GM08714 (cell line): ENCODE results near the gene PTCHD4.

ENCODE experiments used
- H3K4me3 ChIP-seq: fragments of 200-500 bp; sonication (Bioruptor generic); 2 replicates; pipeline ENCODE4 v1.5.1; 2014; ENCODE audit warnings: mild to moderate bottlenecking, low read length, inconsistent platforms
- ZNF274 ChIP-seq: IDR thresholded peaks from 2 replicates; pipeline ENCODE4 v1.6.1; 2012; ENCODE audit warnings: mild to moderate bottlenecking, low read depth, low read length

PTCHD4 gene

DNA sequence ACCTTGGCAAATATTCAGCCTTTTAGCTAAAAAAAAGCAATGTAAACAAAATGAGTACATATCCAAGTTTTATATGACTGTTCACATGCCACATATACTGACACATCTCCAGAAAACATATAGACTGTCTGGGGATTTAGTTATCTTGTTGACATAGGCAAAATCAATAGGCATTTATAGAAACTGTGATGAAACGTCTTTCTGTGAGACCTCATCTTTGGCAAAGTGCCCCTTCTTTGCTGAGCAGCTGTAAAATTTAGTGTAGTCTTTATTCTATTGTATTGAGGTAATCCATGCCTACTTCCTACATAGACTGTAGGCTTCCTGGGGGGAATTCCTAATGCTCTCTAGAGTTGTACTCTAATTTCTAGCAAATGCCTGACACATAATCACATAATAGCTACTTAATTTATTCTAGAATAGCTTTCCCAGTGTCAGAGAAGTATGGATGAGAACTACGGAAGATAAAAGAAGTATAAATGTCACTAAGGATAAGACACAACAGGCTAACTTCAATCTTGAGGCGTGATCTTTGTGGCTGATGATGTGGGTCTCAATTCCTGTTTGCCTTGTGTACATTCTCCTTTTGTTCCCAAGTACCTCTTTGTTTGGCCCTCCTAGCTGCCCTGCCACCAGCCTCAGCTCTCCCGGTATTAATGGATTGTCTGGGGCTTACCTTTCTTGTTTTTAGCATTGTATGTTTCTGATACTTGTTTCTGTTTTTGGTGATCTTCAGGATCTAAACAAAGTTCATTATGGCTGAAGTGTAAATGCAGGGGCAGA is 30.6 kb downstream of the PTCHD4 start:
- no peak for TF ChIP-seq ZNF274

DNA sequence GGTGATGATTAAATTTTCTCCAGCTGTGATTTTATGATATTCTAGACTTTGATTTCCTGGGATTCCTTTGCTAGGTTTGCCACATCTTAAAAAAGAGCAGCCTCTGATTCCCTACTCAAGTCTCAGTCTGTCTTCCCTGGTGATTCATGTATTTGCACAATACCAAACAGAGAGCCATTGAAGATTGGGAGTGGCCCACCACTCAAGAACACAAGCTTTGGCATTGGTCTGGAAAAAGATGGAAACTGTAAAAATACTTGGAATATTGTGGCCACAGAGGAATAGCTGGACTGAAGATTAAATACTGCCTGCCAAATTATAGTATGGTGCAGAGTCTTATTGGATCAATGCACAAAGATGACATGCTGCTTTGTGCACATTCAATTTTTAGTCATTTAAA is 32.9 kb downstream of the PTCHD4 start:
- no peak for TF ChIP-seq ZNF274
- H3K4me3 ChIP-seq, result no peak overlapping the region

More for the DNA sequence above, 30.6 kb downstream of the PTCHD4 start:
- H3K4me3 ChIP-seq, result no peak overlapping the region

DNA sequence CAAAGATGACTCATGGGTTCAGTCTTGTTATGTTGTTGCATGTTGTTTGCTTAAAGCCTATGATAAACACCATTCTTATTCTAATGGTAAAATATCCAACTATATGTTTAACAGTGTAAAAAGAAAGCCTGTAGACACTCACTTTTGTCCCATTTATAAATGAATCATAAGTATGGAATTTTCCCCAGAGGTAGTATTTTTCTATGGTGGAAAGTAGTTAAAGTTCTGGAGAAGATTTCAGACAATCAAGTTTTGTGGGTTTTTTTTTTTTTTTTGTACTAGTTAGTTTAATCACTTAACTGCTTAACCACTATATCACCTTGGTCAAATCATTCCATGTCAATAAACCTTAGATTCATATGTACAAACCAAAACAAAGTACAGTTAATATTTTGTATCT is 35.8 kb downstream of the PTCHD4 start:
- H3K4me3 ChIP-seq, result no peak overlapping the region
- no peak for TF ChIP-seq ZNF274

DNA sequence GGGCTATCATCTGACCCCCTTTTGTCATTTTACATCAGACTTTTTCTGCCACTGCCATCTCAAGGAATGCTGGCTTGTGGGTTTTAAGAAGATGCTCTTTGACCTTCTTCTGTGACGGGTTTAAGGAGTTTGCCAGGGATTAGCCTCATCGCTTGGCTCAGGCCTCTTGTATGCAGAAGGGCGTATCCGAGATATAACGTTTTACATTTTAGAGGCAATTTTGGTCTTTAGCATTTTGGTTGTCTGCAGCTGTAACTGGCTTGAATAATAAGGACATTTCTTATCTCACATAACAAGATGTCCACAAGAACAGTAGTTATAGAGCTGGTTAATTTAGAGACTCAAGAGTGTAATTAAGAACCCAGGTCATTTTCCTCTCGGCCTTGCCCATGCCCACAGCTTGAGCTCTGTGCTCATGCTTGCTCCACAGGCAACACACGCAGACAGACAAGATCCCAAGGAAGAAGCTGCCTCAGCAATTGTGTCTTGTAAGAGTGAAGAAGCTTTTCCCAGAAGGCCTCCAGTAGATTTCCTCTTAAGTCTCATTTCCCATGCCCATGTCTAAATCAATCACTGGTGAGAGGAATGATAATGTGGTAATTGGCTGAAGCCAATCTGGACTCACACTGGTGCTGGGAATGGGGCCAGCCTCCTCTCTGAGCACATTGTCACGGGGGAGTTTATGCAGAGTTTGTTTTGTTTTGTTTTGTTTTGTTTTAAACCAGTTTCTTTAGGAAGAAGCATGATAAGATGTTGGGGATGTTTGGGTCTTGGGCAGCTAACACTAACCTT is 36.8 kb downstream of the PTCHD4 start:
- no peak overlapping the region for H3K4me3 ChIP-seq
- TF ChIP-seq ZNF274, result no peak

DNA sequence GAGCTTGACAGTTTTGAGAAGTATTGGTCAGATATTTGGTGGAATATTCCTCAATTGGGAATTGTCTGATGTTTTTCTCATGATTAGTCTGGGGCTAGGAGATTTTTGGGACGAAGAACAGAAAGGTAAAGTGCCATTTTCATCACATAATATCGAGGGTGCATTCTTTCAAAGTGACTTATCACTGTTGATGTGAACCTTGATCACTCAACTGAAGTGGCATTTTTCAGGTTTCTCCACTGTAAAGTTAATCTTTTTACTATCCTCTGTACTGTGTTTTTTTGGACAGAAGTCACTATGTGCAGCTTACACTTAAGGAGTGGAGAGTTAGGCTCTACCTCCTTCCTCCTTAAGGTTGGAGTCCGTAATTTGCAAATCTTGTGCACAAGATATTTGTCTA is 39.2 kb downstream of the PTCHD4 start:
- TF ChIP-seq ZNF274, result no peak
- no peak overlapping the region for H3K4me3 ChIP-seq

DNA sequence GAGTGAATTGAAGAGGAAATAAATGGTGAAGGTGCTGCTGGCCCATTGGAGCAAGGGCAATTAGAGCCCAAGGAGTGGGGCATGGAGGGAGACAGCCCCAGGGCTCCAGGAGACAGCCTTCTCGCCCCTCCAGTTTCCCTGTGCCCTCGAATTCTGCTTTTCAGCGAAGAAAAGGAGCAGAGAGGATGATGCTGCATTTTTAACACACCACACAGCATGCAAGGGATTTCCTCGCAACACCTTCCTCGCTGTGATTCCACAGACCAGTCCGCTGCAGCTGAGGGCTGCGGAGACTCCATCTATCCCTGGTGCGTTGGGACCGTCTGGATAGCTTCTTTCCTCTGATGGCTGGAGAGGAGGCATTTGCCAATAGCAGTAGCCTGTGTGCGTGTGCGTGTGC is 41.7 kb downstream of the PTCHD4 start:
- H3K4me3 ChIP-seq, result no peak overlapping the region
- no peak for TF ChIP-seq ZNF274

DNA sequence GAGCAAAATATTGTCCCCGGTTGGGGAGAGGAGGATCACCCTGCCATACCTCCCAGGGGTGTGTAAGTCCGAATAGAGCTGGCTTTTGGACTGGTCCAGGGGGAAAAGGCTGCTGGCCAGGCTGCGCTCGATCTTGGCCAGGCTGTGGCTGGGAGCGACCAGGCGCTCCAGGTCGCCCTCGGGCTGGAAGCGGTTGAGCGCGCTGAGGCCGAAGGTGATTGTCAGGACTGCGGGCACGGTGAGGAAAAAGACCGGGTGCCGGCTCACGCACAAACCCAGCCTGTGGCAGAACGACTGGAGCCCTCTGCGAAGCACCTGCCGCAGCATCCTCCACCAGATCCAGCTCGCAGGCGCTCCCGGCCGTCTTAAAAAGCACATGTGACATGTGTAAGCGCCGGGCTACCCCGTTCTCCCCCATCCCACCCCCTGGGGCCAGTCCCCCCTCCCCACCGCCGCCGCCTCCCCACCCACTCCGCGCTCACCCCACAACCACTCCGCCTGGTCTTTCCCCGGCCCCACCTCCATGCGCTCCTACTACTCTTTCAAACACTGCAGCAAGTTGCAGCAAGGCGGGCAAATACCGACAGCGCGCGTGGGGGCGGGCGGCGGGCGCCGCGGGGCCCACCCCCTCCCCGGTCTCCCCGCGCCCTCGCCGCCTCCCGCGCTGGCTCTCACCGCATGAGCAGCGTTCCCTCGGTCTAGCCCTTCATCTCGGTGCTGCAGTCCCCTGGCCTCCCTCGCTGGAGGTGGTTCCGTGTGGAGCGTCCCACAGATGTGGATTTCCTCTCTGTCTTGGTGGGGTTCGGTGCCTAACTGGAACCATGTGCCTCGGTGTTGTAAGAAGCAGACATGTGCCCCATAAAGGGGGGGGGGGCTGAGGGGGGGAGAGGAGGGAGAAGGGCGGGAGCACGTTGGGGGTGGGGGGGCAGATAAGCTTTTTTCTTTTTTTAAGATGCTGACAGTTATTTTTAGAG is 42.4 kb downstream of the PTCHD4 start:
- no peak overlapping the region for H3K4me3 ChIP-seq
- no peak for TF ChIP-seq ZNF274

DNA sequence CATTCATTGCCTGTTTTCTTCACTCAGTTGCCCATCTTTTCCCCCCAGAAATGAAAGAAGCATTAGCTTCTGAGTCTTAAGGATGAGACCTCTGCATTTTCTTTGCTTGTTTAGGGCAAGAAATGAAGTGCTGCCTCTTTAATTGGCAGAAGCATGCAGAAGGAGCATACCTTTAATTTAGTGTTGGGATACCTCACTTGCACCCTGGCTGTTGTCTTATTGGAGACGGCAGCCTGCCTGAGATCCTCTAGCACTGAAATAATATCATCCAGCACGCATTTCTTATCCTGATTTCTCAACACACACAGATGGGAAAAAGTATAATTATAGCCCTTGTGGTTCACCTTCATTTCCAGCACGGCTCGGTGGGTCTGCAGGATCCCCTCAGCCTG is 43.1 kb downstream of the PTCHD4 start:
- no peak overlapping the region for H3K4me3 ChIP-seq
- TF ChIP-seq ZNF274, result no peak

DNA sequence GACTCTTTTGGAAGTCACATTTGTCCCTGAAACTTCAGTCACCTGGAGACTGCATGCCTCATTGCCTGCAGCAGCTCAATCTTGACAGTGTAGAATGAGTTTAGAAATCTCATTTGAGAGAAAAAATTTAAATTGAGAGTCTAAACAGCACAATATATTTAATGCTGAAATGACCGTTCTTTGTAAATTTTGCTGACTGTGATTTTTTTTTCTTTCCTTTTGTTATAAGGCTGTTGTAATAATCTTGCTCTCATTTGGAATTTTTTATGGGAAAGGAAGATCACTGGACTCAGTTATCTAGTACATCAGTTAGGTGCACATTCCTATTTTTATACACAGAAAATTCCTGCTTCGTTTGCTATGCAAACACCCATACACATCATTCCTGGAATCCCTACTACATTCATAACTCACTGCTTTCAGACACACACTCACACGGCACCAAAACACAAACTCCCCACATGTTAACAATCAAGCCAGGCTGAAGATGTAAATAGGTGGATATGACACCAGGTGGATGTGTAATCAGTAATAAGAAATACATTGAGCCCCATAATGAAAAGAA is 43.8 kb downstream of the PTCHD4 start:
- no peak overlapping the region for H3K4me3 ChIP-seq
- TF ChIP-seq ZNF274, result no peak

DNA sequence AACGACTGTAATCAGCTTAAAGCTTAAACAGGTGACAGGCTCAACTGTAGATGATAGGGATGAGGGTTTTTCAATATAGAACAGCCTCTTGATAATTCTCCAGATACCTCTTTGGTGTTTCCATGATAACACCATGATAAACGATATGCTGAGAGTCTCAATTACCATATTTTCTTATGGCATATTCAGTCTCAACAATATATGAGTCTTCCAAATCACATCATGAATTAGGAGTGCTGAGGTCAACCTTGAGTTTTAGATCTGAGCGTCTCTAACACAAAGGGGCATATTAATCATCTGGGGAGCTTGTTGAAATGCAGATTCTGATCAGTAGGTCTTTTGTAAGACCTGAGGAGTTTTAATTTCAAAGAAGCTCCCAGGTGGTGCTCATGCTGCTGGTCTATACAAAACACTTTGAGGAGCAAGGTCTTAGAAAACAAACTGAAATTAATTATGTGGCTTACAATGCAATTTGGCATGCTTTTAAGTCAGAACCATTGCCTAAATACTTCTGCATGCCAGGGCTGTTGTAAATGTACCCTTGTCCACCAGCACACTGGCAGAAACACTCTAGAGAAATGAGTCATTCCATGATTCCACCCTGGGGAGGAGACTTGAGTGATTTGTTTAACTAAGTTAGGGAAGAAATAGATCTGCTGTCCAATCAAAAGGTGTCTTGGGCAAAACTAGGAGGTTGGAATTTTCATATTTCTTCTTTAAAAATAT is 49.6 kb downstream of the PTCHD4 start:
- no peak overlapping the region for H3K4me3 ChIP-seq
- TF ChIP-seq ZNF274, result no peak
